RWPE1 (cell line): Measurements from ENCODE around the gene ZBTB42.
A peak's percentile ranks its signal among the peaks of the same experiment; 100 is the strongest.

Source experiments
- CTCF ChIA-PET: fragments of 350-600 bp; sonication (Branson Sonifier 250); formaldehyde crosslinking; extraction: SDS; loops from one replicate; lab custom pipeline; 2021; lab: Yijun Ruan, JAX
- POLR2A ChIA-PET: fragments of 400-600 bp; formaldehyde crosslinking; extraction: SDS; loops from one replicate; lab custom pipeline; 2020; ENCODE audit warnings: antibody characterized with exemption; ENCODE audit not compliant: low non-redundant PET; lab: Yijun Ruan, JAX
- DNase-seq: peaks from one replicate; pipeline ENCODE4 v3.0.0; 2012; ENCODE audit warnings: low spot score
- H3K27ac ChIP-seq: fragments of 450-650 bp; 2 replicates; pipeline ENCODE4 v1.5.1; 2017
- CTCF ChIP-seq: fragments of 450-650 bp; conservative IDR thresholded peaks from 2 replicates; pipeline ENCODE4 v1.5.1; 2017; ENCODE audit warnings: low read depth, mild to moderate bottlenecking

ZBTB42 gene

GRCh38 chr14:104758981-104759969 lies 41.6 kb upstream of the ZBTB42 start:
- ChIA-PET CTCF (interaction anchor here (1.0 kb wide), 1 partner anchor 9 kb away, joined by 3 read pairs; no protein-coding TSS in a partner anchor), POLR2A (no interaction called here)
- DNase-seq = no peak

DNA sequence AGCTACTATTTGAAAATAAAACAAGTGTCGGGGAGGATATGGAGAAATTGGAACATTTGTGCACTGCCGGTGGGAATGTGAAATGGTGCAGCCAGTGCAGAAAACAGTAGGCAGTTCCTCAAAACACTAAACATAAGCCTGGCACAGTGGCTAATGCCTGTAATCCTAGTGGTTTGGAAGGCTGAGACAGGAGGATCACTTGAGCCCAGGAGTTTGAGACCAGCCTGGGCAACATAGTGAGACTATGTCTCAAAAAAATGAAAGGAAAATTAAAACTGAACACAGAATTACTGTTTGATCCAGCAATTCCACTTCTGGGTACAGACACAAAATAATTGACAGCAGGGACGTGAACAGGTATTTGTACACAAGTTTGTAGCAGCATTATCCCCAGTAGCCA lies 35.4 kb upstream of the ZBTB42 start:
- CTCF ChIA-PET = no interaction called here
- DNase-seq = no peak
- H3K27ac ChIP-seq = no peak overlapping the region
- no peak for TF ChIP-seq CTCF
- POLR2A ChIA-PET = no interaction called here

More at GRCh38 chr14:104758981-104759969, 41.6 kb upstream of the ZBTB42 start:
- peak overlapping the region; percentile 31 for H3K27ac ChIP-seq
- no peak for TF ChIP-seq CTCF

DNA sequence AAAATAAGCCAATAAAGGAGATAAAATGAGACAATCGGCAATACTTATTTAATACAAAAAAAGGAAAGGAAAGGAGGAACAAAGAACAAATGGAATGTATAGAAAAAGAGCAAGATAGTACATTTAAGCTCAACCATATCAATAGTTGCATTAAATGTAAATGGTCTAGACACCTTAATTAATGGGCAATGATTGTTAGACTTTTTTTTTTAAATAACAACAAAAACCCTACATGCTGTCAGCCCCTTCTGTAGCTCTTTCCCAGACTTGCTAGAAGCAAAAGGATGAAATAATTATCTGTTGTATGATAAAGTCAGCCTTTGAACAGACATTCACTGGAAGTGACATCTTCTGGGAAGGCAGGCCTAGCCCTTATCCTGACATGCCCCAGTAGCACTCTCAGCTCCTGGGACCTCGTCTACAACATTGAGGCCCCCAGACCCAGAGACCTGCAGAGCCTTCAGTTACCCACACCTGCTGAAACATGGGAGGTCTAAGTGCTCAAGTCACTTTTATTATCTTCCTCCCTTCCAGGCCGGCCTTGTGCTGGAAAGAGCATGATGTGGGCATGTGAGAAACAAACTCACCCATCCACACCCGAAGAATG lies 34.5 kb upstream of the ZBTB42 start:
- ChIA-PET CTCF (interaction anchor here (0.7 to 1.0 kb wide), 2 partner anchors 41 to 60 kb away, joined by 3 to 4 read pairs; no protein-coding TSS in a partner anchor), POLR2A (no interaction called here)
- no peak for DNase-seq
- H3K27ac ChIP-seq = no peak overlapping the region
- no peak for TF ChIP-seq CTCF

DNA sequence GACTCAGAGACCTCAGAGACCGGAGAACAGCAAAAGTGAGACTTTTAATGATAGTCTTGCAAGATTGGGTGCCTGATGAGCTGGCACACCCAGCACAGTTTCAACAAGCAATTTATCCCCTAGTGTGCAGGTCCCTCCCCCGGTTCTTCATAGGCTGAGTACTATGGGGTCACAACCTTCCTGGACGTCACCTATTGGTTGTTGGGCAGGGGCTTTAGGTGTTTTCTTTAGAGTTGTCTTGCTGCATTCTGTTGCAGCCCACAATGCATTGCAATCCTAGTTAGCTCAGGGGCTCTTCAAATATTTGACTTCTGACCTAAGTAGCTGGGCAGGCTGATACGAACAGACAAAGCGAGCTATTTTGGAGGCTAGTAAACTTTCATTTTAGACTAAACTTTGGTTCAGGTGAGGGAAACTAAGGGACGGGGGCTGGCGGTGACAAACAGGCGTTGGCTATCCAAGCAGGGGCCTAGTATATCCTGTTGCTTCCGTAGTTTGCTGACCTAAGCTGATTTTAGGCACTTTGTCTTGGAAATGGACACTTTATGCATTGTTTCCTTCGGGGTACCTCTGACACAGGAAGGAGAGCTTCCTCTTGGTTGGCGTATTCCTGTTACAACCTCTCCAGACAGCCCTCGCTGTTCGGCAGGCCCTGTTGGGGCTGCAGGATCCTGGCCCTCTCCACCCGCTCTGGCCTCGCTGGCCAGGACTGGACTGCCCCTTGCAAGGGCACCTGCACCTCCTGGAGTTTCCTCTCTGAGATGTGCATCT lies 33.9 kb upstream of the ZBTB42 start:
- no peak overlapping the region for H3K27ac ChIP-seq
- TF ChIP-seq CTCF = no peak
- no peak for DNase-seq
- POLR2A ChIA-PET = no interaction called here
- CTCF ChIA-PET = interaction anchor here (0.7 to 1.0 kb wide), 2 partner anchors 42 to 59 kb away, joined by 3 to 4 read pairs; no protein-coding TSS in a partner anchor

DNA sequence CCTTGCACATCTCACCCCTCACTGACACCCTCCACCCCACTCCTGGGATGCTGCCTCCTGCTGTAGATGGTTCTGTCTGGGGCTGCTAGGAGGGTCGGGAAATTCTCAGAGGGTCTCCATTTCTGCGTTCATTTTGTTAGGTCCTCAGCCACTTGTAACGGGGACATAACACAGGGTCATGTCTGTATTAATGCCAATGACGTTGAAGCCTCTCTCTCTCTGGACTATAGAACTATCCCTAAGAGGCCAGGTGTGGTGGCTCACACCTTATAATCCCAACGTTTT lies 33.3 kb upstream of the ZBTB42 start:
- POLR2A ChIA-PET = no interaction called here
- CTCF ChIA-PET = interaction anchor here (0.6 to 2.2 kb wide), 3 partner anchors 20 to 108 kb away, joined by 3 to 25 read pairs (median 10); no protein-coding TSS in a partner anchor
- DNase-seq = no peak
- no peak for TF ChIP-seq CTCF
- no peak overlapping the region for H3K27ac ChIP-seq
